A673 (cell line): ENCODE results near the gene SCUBE1.

Experiments used
- EZH2 ChIP-seq: fragments of 200-600 bp; sonication (generic); IDR thresholded peaks from 2 replicates; pipeline ENCODE4 v1.6.1; 2017; ENCODE audit warnings: borderline replicate concordance, low read depth, mild to moderate bottlenecking, mixed read lengths, antibody characterized with exemption, low read length; ENCODE audit not compliant: poor library complexity, severe bottlenecking
- TF ChIP-seq, protein P1 (sequence below): fragments of 300-800, 200-600 bp; sonication (generic); conservative IDR thresholded peaks from 2 replicates; pipeline ENCODE4 v1.5.1; 2017; ENCODE audit warnings: low read depth, mild to moderate bottlenecking, antibody characterized with exemption, low read length, moderate library complexity, mixed read lengths

DNA sequence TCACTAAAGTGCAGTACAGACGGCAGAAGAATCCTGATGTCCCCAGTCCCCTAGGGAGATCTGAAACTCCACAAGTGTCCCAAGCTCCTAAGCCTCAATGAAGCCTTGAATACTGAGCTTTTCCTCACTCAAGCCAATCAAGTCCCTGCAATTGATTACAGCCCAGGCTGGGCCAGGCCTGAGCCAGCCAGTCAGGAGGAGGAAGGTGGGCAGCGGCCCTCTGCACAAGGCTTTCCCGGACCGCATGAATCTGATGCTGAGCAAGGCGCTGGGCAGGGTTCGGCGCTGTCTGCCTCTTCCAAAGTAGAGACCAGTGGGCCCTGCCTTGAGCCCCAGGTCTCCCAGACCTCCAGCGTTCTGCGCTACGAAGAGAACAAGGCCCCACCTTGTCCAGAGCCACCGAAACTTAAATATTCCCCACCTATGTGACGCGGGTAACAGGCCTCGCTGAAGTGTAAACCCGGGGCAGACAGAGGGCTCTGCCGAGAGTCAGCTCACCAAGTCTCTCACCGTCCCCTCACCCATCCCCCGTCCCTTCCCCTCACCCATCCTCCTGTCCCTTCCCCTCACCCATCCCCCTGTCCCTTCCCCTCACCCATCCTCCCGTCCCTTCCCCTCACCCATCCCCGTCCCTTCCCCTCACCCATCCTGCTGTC lies 63.2 kb downstream of the SCUBE1 start:
- TF ChIP-seq EZH2: no peak
- TF ChIP-seq, protein P1, sequence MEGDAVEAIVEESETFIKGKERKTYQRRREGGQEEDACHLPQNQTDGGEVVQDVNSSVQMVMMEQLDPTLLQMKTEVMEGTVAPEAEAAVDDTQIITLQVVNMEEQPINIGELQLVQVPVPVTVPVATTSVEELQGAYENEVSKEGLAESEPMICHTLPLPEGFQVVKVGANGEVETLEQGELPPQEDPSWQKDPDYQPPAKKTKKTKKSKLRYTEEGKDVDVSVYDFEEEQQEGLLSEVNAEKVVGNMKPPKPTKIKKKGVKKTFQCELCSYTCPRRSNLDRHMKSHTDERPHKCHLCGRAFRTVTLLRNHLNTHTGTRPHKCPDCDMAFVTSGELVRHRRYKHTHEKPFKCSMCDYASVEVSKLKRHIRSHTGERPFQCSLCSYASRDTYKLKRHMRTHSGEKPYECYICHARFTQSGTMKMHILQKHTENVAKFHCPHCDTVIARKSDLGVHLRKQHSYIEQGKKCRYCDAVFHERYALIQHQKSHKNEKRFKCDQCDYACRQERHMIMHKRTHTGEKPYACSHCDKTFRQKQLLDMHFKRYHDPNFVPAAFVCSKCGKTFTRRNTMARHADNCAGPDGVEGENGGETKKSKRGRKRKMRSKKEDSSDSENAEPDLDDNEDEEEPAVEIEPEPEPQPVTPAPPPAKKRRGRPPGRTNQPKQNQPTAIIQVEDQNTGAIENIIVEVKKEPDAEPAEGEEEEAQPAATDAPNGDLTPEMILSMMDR: no peak
